SK-N-SH (cell line): Measurements from ENCODE around the gene SLC17A7.

ENCODE experiments used
- CTCF ChIP-seq: fragments of 200-600 bp; sonication (generic); IDR thresholded peaks from 2 replicates; pipeline ENCODE4 v1.6.1; 2017; ENCODE audit warnings: antibody characterized with exemption, mild to moderate bottlenecking, moderate library complexity
- EZH2phosphoT487 ChIP-seq: fragments of 200-600 bp; sonication (generic); IDR thresholded peaks from 2 replicates; pipeline ENCODE4 v1.6.1; 2017; ENCODE audit warnings: low read depth, mixed run types, mild to moderate bottlenecking, antibody characterized with exemption, moderate library complexity, borderline replicate concordance
- GATA2 ChIP-seq: sonication (generic); formaldehyde crosslinking; IDR thresholded peaks from 2 replicates; pipeline ENCODE4 v1.5.0; 2020; ENCODE audit warnings: mild to moderate bottlenecking, missing genetic modification reagents
- JUND ChIP-seq: IDR thresholded peaks from 2 replicates; pipeline ENCODE4 v1.4.0; 2012
- MEF2A ChIP-seq: IDR thresholded peaks from 2 replicates; pipeline ENCODE4 v1.4.0; 2012; ENCODE audit warnings: low read depth, borderline replicate concordance
- POLR2AphosphoS5 ChIP-seq: IDR thresholded peaks from 2 replicates; pipeline ENCODE4 v1.6.1; 2012; ENCODE audit warnings: low read depth, low read length
- RAD21 ChIP-seq: IDR thresholded peaks from 2 replicates; pipeline ENCODE4 v1.6.1; 2012; ENCODE audit warnings: mild to moderate bottlenecking, low read length
- RFX5 ChIP-seq: IDR thresholded peaks from 2 replicates; pipeline ENCODE4 v1.6.1; 2012; ENCODE audit warnings: mild to moderate bottlenecking, improper control_type of control experiment, low read length
- USF2 ChIP-seq: fragments of 150-350 bp; IDR thresholded peaks from 2 replicates; pipeline ENCODE4 v1.6.1; 2017; ENCODE audit warnings: antibody characterized with exemption, low read length, low read depth, borderline replicate concordance
- ZBTB33 ChIP-seq: IDR thresholded peaks from 2 replicates; pipeline ENCODE4 v1.4.0; 2012; ENCODE audit warnings: low read depth, borderline replicate concordance
- TF ChIP-seq, protein P1 (sequence below): IDR thresholded peaks from 2 replicates; pipeline ENCODE4 v1.6.1; 2012; ENCODE audit warnings: mild to moderate bottlenecking, low read depth, low read length, moderate library complexity

- TF ChIP-seq CTCF (no peak), MEF2A (no peak), RFX5 (no peak), JUND (no peak), EZH2phosphoT487 (no peak), GATA2 (no peak), POLR2AphosphoS5 (no peak), USF2 (no peak), ZBTB33 (no peak), RAD21 (no peak)
- TF ChIP-seq, protein P1, sequence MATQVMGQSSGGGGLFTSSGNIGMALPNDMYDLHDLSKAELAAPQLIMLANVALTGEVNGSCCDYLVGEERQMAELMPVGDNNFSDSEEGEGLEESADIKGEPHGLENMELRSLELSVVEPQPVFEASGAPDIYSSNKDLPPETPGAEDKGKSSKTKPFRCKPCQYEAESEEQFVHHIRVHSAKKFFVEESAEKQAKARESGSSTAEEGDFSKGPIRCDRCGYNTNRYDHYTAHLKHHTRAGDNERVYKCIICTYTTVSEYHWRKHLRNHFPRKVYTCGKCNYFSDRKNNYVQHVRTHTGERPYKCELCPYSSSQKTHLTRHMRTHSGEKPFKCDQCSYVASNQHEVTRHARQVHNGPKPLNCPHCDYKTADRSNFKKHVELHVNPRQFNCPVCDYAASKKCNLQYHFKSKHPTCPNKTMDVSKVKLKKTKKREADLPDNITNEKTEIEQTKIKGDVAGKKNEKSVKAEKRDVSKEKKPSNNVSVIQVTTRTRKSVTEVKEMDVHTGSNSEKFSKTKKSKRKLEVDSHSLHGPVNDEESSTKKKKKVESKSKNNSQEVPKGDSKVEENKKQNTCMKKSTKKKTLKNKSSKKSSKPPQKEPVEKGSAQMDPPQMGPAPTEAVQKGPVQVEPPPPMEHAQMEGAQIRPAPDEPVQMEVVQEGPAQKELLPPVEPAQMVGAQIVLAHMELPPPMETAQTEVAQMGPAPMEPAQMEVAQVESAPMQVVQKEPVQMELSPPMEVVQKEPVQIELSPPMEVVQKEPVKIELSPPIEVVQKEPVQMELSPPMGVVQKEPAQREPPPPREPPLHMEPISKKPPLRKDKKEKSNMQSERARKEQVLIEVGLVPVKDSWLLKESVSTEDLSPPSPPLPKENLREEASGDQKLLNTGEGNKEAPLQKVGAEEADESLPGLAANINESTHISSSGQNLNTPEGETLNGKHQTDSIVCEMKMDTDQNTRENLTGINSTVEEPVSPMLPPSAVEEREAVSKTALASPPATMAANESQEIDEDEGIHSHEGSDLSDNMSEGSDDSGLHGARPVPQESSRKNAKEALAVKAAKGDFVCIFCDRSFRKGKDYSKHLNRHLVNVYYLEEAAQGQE = no peak
These were observed 1.5 kb downstream of the SLC17A7 start for GRCh38 chr19:49439836-49440235.
